PFSK-1 (cell line): Measurements from ENCODE around the gene ERICH6B.

Experiments used
- POLR2AphosphoS5 ChIP-seq: IDR thresholded peaks from 2 replicates; pipeline ENCODE4 v1.6.1; 2012; ENCODE audit warnings: low read depth, mild to moderate bottlenecking, control low read depth, low read length, moderate library complexity
- REST ChIP-seq, 2 experiments: IDR thresholded peaks; 2 replicates each; pipeline versions ENCODE4 v1.6.1 to v1.8.0; 2011 to 2012; ENCODE audit warnings: low read depth in 2 of 2, low read length in 2 of 2, control low read depth in 1 of 2, inconsistent platforms in 1 of 2, mild to moderate bottlenecking in 1 of 2, moderate library complexity in 1 of 2; ENCODE audit not compliant: insufficient read depth in 1 of 2
- SIN3A ChIP-seq: IDR thresholded peaks from 2 replicates; pipeline ENCODE4 v1.6.1; 2012; ENCODE audit warnings: mild to moderate bottlenecking, low read length, moderate library complexity, borderline replicate concordance; ENCODE audit not compliant: insufficient read depth
- TAF1 ChIP-seq: IDR thresholded peaks from 2 replicates; pipeline ENCODE4 v1.6.1; 2012; ENCODE audit warnings: low read length, control low read depth, borderline replicate concordance; ENCODE audit not compliant: insufficient read depth

GRCh38 chr13:45529758-45530157, 85.8 kb downstream of the ERICH6B start:
- TF ChIP-seq POLR2AphosphoS5 (no peak), TAF1 (no peak), SIN3A (no peak), REST (IDR thresholded peaks at IDR 0.05; ENCODE audit: insufficient read depth in 1 of 2, low read depth in 2 of 2, low read length in 2 of 2) (no peak)
